LoVo (cell line): ENCODE results near the gene INSIG1.

Experiments
- DNase-seq: peaks from one replicate; pipeline ENCODE4 v3.0.0-alpha.2; 2016; ENCODE audit warnings: low spot score

INSIG1 gene

GRCh38 chr7:155266440-155266839 lies 31.2 kb upstream of the INSIG1 start:
- no peak for DNase-seq

GRCh38 chr7:155267023-155267422 lies 30.7 kb upstream of the INSIG1 start:
- no peak for DNase-seq

GRCh38 chr7:155267436-155267835 lies 30.2 kb upstream of the INSIG1 start:
- no peak for DNase-seq

- DNase-seq: no peak
Measured at GRCh38 chr7:155268211-155268610, 29.5 kb upstream of the INSIG1 start.

GRCh38 chr7:155268921-155269650 lies 28.6 kb upstream of the INSIG1 start:
- DNase-seq: no peak

GRCh38 chr7:155269766-155270585 lies 27.7 kb upstream of the INSIG1 start:
- DNase-seq: no peak

GRCh38 chr7:155270861-155271260 lies 26.8 kb upstream of the INSIG1 start:
- no peak for DNase-seq

- no peak for DNase-seq
Measured at GRCh38 chr7:155274633-155275355, 22.9 kb upstream of the INSIG1 start.

- no peak for DNase-seq
Measured at GRCh38 chr7:155276042-155276799, 21.5 kb upstream of the INSIG1 start.

GRCh38 chr7:155276800-155277375 lies 20.8 kb upstream of the INSIG1 start:
- DNase-seq: no peak

GRCh38 chr7:155277385-155277994 lies 20.2 kb upstream of the INSIG1 start:
- peak; percentile 34 for DNase-seq

- peak; percentile 42 for DNase-seq
Measured at GRCh38 chr7:155278921-155279320, 18.8 kb upstream of the INSIG1 start.

GRCh38 chr7:155279787-155280445 lies 17.8 kb upstream of the INSIG1 start:
- no peak for DNase-seq

- no peak for DNase-seq
Measured at GRCh38 chr7:155280446-155281397, 17.0 kb upstream of the INSIG1 start.

GRCh38 chr7:155281398-155281969 lies 16.2 kb upstream of the INSIG1 start:
- no peak for DNase-seq

GRCh38 chr7:155282671-155283070 lies 15.0 kb upstream of the INSIG1 start:
- DNase-seq: no peak

- DNase-seq: no peak
Measured at GRCh38 chr7:155283565-155284194, 14.0 kb upstream of the INSIG1 start.

GRCh38 chr7:155284496-155285274 lies 13.0 kb upstream of the INSIG1 start:
- DNase-seq: no peak
